Esophagus squamous epithelium (tissue), 5 donors: Measurements from ENCODE around the gene TBCK. TPM values are rescaled to one million over a fixed set of nuclear protein-coding genes. Genes with fewer than 3 reads are reported as not detected.
A peak's percentile ranks its signal among the peaks of the same experiment; 100 is the strongest.

Source experiments
- DNase-seq: peaks from one replicate; lab custom pipeline; 2025; lab: John Stamatoyannopoulos, UW
- H3K27ac ChIP-seq, 4 donors: fragments of 200-600 bp; sonication (generic); one replicate each; pipeline ENCODE4 v1.5.1; 2016 to 2019; ENCODE audit warnings: mild to moderate bottlenecking in 1 of 4
- H3K27me3 ChIP-seq, 4 donors: fragments of 200-600 bp; sonication (generic); 1 replicate in 3 of 4; 2 replicates in 1 of 4; pipeline versions ENCODE4 v1.5.1 to v1.6.0; 2017 to 2021; ENCODE audit warnings: antibody characterized with exemption in 1 of 4
- H3K36me3 ChIP-seq, 3 donors: fragments of 200-600 bp; sonication (generic); one replicate each; pipeline ENCODE4 v1.5.1; 2016 to 2019
- H3K4me1 ChIP-seq, 3 donors: fragments of 200-600 bp; sonication (generic); one replicate each; pipeline ENCODE4 v1.5.1; 2017 to 2019
- H3K4me3 ChIP-seq, 4 donors: fragments of 200-600 bp; sonication (generic); 1 replicate in 3 of 4; 2 replicates in 1 of 4; pipeline ENCODE4 v1.5.1; 2016 to 2019; ENCODE audit warnings: mild to moderate bottlenecking in 2 of 4, moderate library complexity in 1 of 4
- H3K9me3 ChIP-seq, 3 donors: fragments of 200-600 bp; sonication (generic); one replicate each; pipeline ENCODE4 v1.5.1; 2016 to 2019
- POLR2A ChIP-seq, 4 donors: fragments of 450-650 bp; IDR thresholded peaks; one replicate each; pipeline ENCODE4 v1.6.1; 2017; ENCODE audit warnings: antibody characterized with exemption in 4 of 4, mild to moderate bottlenecking in 4 of 4, moderate library complexity in 3 of 4
- WGBS, 2 donors: methylation state at CpG; one replicate each; pipeline ENCODE4 v1.1.5; 2018; 5-methylcytosine and 5-hydroxymethylcytosine counted together
- intact Hi-C: fragments of 100-400 bp; cut with DNase I; formaldehyde crosslinking; loops from one replicate; pipeline ENCODE4 v1.15.0; 2022
- total RNA-seq, 4 donors: library from RNA; depleted of rRNA; stranded (reverse); fragments of >200 nt; gene quantifications; one replicate each; pipeline ENCODE4 v1.1.0, GENCODE V29; 2016
- TF ChIP-seq, protein P1 (sequence below), 6 experiments: fragments of 450-650 bp in 4 of 6; fragments of 200-600 bp in 2 of 6; sonication (generic) in 2 of 6; IDR thresholded peaks; one replicate each; pipeline ENCODE4 v1.5.1; 2016 to 2019; ENCODE audit warnings: antibody characterized with exemption in 6 of 6, mild to moderate bottlenecking in 4 of 6, moderate library complexity in 4 of 6
- donor health status: DM: yes; HTN: yes; CAD: no.

The TBCK gene
- total RNA-seq, 4 donors from 2014 or later = 14.2 to 29.8 (median 16.9) TPM

DNA sequence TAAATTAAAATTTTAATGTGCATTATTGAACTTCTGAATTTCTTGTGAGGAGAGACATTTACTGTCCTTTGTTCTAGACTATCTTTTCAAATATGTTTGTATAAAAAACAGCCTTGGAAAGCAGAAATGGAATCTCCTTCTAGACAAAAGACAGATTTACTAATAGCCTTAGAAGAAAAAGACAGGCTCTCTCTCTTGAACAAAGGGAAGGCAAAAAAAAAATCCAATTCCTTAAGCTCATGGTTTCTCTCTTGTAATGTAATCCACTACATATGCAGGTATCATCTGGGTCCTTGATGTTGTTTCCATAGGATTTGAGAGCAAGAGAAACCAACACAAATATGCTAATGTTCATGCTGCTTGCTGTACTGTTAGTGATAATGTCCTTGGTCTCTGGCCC, 106.0 kb downstream of the TBCK start:
- no peak overlapping the region for H3K27ac ChIP-seq
- no peak overlapping the region for H3K4me3 ChIP-seq
- H3K9me3 ChIP-seq = no peaks in the 10 kb centered on the region
- intact Hi-C loops = no loop called here
- TF ChIP-seq POLR2A (IDR thresholded peaks at IDR 0.05) = no peak
- DNase-seq = no peak
- H3K27me3 ChIP-seq = no peaks in the 10 kb centered on the region
- H3K4me1 ChIP-seq = no peaks in the 10 kb centered on the region
- H3K36me3 ChIP-seq = peaks cover 0 to 37% (median 0%) of the 10 kb centered on the region in 3 donors

DNA sequence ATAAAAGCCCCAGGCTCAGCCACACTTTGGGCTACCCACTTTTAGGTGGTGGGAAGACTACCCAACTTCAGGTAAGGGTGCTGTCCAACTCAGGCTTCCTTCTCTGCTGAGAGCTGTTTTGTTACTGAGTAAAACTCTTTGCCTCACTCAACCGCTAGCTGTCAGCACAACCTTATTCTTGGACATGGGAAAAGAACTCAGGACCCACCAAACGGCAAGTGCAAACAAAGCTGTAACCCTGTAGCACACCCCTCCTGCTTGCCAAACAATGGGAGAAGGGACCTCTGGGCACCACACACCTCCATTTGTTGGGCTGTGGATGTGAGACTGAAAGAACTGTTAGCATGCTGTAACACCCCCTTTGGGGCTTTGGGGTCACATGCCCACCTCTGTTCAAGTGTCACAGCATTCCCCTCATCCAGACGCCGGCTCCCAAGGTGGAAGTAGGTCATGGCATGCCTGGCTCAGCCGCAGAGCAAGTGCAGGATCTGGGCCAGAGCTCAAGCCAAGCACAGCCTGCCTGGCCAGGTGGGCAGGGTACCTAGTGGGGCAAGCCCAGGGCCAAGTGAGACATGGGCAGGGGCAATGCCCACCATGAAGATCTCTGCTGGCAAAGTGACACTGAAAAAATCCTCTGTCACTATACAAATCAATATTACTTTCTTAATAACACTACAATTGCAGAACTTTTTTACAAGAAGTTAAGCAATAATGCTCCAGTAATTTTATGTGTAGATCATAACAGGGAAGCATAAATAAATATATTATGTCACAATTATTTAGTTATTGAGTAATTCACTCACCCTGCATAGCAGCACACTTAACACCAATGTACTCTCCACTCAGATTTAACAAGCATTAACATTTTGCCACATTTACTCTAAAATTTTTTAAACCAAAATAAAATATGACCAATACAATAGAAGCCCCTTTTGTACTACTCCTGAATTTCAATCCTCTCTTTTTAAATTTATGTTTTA, 107.2 kb downstream of the TBCK start:
- no peak for DNase-seq
- WGBS, 2 donors = 95 to 100% methylated on average over 4 to 5 of the region's 5 CpGs
- intact Hi-C loops = no loop called here
- Histone ChIP-seq H3K36me3 (peaks cover 0 to 37% (median 0%) of the 10 kb centered on the region in 3 donors), H3K4me3 (no peak overlapping the region), H3K4me1 (no peaks in the 10 kb centered on the region), H3K27me3 (no peaks in the 10 kb centered on the region), H3K9me3 (no peaks in the 10 kb centered on the region), H3K27ac (no peak overlapping the region)
- no peak for TF ChIP-seq POLR2A (IDR thresholded peaks at IDR 0.05)
- TF ChIP-seq, protein P1, sequence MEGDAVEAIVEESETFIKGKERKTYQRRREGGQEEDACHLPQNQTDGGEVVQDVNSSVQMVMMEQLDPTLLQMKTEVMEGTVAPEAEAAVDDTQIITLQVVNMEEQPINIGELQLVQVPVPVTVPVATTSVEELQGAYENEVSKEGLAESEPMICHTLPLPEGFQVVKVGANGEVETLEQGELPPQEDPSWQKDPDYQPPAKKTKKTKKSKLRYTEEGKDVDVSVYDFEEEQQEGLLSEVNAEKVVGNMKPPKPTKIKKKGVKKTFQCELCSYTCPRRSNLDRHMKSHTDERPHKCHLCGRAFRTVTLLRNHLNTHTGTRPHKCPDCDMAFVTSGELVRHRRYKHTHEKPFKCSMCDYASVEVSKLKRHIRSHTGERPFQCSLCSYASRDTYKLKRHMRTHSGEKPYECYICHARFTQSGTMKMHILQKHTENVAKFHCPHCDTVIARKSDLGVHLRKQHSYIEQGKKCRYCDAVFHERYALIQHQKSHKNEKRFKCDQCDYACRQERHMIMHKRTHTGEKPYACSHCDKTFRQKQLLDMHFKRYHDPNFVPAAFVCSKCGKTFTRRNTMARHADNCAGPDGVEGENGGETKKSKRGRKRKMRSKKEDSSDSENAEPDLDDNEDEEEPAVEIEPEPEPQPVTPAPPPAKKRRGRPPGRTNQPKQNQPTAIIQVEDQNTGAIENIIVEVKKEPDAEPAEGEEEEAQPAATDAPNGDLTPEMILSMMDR (IDR thresholded peaks at IDR 0.05) = no peak

DNA sequence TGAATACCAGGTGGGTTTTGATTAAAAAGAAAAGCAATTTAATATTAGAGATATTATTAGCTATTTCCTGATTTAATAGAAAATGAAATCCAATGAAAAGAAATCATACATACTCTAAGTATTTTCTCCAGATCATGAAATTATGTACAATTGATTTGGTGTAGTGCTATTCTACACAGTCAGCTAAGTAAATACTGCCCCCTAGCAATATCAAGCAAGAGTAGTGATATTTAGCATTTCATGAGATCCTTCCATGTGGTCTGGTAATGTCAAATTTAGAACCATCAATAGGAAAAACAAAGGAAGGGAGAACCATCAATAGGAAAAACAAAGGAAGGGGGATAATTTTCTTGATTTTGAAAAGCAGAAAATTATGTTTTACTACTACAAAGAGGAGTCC, 114.6 kb downstream of the TBCK start:
- Histone ChIP-seq H3K27ac (no peak overlapping the region), H3K9me3 (no peaks in the 10 kb centered on the region), H3K36me3 (no peaks in the 10 kb centered on the region), H3K27me3 (no peaks in the 10 kb centered on the region), H3K4me3 (no peak overlapping the region), H3K4me1 (no peaks in the 10 kb centered on the region)
- intact Hi-C loops = no loop called here
- no peak for DNase-seq
- TF ChIP-seq, protein P1 (IDR thresholded peaks at IDR 0.05) = peak in 3 of 6 experiments; percentile 11 to 59 (median 42)
- no peak for TF ChIP-seq POLR2A (IDR thresholded peaks at IDR 0.05)

DNA sequence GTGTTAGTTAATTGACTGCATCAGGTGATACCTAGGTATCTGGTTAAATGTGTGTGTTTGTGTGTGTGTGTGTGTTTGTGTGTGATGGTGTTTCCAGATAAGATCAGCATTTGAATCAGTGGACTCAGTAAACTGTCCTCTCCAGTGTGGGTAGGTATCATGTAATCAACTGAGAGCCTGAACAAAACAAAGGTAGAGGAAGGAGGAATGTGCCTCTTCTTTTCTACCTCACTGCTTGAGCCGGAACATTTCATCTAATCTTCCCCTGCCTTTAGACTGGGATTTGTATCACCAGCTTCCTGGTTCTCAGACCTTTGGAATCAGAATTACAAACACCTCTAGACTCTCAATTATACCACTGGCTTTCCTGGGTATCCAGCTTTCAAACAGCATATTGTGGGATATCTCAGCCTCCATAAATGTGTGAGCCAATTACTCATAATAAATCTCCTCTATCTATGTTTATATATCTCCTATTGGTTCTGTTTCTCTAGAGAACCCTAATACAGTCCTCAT, 120.5 kb downstream of the TBCK start:
- TF ChIP-seq POLR2A (IDR thresholded peaks at IDR 0.05) = no peak
- TF ChIP-seq, protein P1 (IDR thresholded peaks at IDR 0.05) = no peak
- H3K36me3 ChIP-seq = peaks cover 0 to 34% (median 0%) of the 10 kb centered on the region in 3 donors
- WGBS, 2 donors = 92 to 95% methylated on average over 1 of the region's 1 CpG

DNA sequence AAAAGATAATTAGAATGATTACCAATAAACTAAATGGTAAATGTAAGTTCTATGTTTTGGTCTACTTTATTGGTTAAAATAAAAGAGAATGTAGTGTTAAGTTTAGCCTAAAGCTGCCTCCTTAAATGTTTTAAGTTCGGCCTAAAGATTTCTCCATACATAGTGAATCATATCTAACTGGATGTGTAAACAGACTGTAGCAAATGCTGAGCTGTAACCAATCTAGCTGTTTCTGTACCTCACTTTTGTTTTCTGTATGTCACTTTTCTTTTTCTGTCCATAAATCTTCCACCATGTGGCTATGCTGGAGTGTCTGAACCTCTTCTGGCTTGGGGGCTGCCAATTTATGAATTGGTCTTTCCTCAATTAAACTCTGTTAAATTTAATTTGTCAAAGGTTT, 121.2 kb downstream of the TBCK start:
- WGBS, 2 donors = 95 to 96% methylated on average over 1 of the region's 1 CpG

More for the DNA sequence above, 120.5 kb downstream of the TBCK start:
- Histone ChIP-seq H3K9me3 (no peaks in the 10 kb centered on the region), H3K4me1 (no peaks in the 10 kb centered on the region), H3K27ac (no peak overlapping the region), H3K4me3 (no peak overlapping the region), H3K27me3 (no peaks in the 10 kb centered on the region)
- intact Hi-C loops = no loop called here
- DNase-seq = no peak

More for the DNA sequence above, 121.2 kb downstream of the TBCK start:
- H3K4me3 ChIP-seq = no peak overlapping the region
- H3K4me1 ChIP-seq = no peaks in the 10 kb centered on the region
- no peaks in the 10 kb centered on the region for H3K27me3 ChIP-seq
- no peak overlapping the region for H3K27ac ChIP-seq
- H3K36me3 ChIP-seq = peaks cover 0 to 36% (median 0%) of the 10 kb centered on the region in 3 donors
- intact Hi-C loops = no loop called here
- H3K9me3 ChIP-seq = no peaks in the 10 kb centered on the region
- no peak for DNase-seq
- TF ChIP-seq, protein P1 (IDR thresholded peaks at IDR 0.05) = no peak
- no peak for TF ChIP-seq POLR2A (IDR thresholded peaks at IDR 0.05)
